Cerebellar nuclear complex (tissue), 1 donor: ENCODE results near the gene OVOL2.

ENCODE experiments used
- DNase-seq, 2 experiments: peaks; one replicate each; lab custom pipeline; 2025; lab: John Stamatoyannopoulos, UW

OVOL2 gene

GRCh38 chr20:17985388-17986018 is 72.2 kb downstream of the OVOL2 start:
- DNase-seq, result no peak

GRCh38 chr20:17976305-17976704 is 81.4 kb downstream of the OVOL2 start:
- DNase-seq, result no peak
